Kidney (tissue), 14 donors: Measurements from ENCODE around the gene KLC1. TPM values are rescaled to one million over a fixed set of nuclear protein-coding genes. Genes with fewer than 3 reads are reported as not detected.

ENCODE experiments used
- DNase-seq, 5 donors: peaks; one replicate each; pipeline ENCODE4 v3.0.0-alpha.2; 2013 to 2020
- FAIRE-seq: peaks from 2 replicates; lab custom pipeline; 2012; peaks lifted over from hg19 to GRCh38; lab: Jason Lieb, UNC
- H3K27ac ChIP-seq, 2 donors: one replicate each; pipeline ENCODE4 v1.7.0; 2013; ENCODE audit warnings: low read depth in 2 of 2, low read length in 2 of 2, inconsistent platforms in 1 of 2
- H3K27me3 ChIP-seq: one replicate; pipeline ENCODE4 v1.7.1; 2013; ENCODE audit warnings: low read length, inconsistent platforms; ENCODE audit not compliant: control insufficient read depth, insufficient read depth
- H3K36me3 ChIP-seq, 3 donors: one replicate each; pipeline versions ENCODE4 v1.7.0 to v1.7.1; 2013; ENCODE audit warnings: low read length in 3 of 3, control low read depth in 1 of 3, inconsistent platforms in 1 of 3; ENCODE audit not compliant: insufficient read depth in 3 of 3, control insufficient read depth in 2 of 3
- H3K4me1 ChIP-seq, 3 donors: one replicate each; pipeline versions ENCODE4 v1.7.0 to v1.7.1; 2013; ENCODE audit warnings: low read length in 3 of 3, inconsistent platforms in 1 of 3, low read depth in 1 of 3; ENCODE audit not compliant: control insufficient read depth in 2 of 3, insufficient read depth in 2 of 3
- H3K4me3 ChIP-seq, 3 donors: one replicate each; pipeline versions ENCODE4 v1.7.0 to v1.8.1; 2013; ENCODE audit warnings: low read length in 3 of 3, control low read depth in 1 of 3, inconsistent platforms in 1 of 3
- H3K9ac ChIP-seq, 3 donors: one replicate each; pipeline versions ENCODE4 v1.7.0 to v1.7.1; 2013; ENCODE audit warnings: low read length in 3 of 3, control low read depth in 1 of 3, inconsistent platforms in 1 of 3
- H3K9me3 ChIP-seq, 3 donors: one replicate each; pipeline versions ENCODE4 v1.7.0 to v1.7.1; 2013; ENCODE audit warnings: low read length in 3 of 3, control low read depth in 1 of 3, inconsistent platforms in 1 of 3; ENCODE audit not compliant: control insufficient read depth in 2 of 3, insufficient read depth in 1 of 3
- intact Hi-C: fragments of 100-400 bp; cut with DNase I; formaldehyde crosslinking; loops from one replicate; pipeline ENCODE4 v1.11.1; 2022
- polyA plus RNA-seq: library from polyadenylated mRNA; stranded (reverse); fragments of 350-450 nt; fragmentation: Illumina TruSeq; extraction: RNeasy Lipid Tissue Mini Kit (QIAGEN cat#74804); gene quantifications from one replicate; pipeline ENCODE4 v1.2.3, GENCODE V29; 2014; ENCODE audit warnings: low read depth, low replicate concordance; ENCODE audit not compliant: insufficient read depth
- total RNA-seq: library from RNA; stranded (reverse); fragmentation: NEBNext Ultra II Directional; extraction: Animal tissue kit (Norgen Biotek cat#: 25700); gene quantifications from one replicate; pipeline ENCODE4 v1.2.1, GENCODE V29; 2021
- TF ChIP-seq, protein P1 (sequence below): IDR thresholded peaks from 3 replicates; pipeline ENCODE4 v1.5.1; 2012; ENCODE audit warnings: mild to moderate bottlenecking, moderate library complexity, borderline replicate concordance; ENCODE audit not compliant: insufficient read depth; ENCODE audit errors: extremely low read depth
- donor health status: control.
- donor health status: control.
- donor health status: control.
- donor health status: control.
- donor health status: control.
- donor health status: DM: yes; HTN: yes; CAD: no.
- donor health status: Normal renal cell carcinoma (clear cell type).

The KLC1 gene
- total and polyA plus RNA-seq, 2 donors from 2014 or later: 49.8 to 152 TPM

DNA sequence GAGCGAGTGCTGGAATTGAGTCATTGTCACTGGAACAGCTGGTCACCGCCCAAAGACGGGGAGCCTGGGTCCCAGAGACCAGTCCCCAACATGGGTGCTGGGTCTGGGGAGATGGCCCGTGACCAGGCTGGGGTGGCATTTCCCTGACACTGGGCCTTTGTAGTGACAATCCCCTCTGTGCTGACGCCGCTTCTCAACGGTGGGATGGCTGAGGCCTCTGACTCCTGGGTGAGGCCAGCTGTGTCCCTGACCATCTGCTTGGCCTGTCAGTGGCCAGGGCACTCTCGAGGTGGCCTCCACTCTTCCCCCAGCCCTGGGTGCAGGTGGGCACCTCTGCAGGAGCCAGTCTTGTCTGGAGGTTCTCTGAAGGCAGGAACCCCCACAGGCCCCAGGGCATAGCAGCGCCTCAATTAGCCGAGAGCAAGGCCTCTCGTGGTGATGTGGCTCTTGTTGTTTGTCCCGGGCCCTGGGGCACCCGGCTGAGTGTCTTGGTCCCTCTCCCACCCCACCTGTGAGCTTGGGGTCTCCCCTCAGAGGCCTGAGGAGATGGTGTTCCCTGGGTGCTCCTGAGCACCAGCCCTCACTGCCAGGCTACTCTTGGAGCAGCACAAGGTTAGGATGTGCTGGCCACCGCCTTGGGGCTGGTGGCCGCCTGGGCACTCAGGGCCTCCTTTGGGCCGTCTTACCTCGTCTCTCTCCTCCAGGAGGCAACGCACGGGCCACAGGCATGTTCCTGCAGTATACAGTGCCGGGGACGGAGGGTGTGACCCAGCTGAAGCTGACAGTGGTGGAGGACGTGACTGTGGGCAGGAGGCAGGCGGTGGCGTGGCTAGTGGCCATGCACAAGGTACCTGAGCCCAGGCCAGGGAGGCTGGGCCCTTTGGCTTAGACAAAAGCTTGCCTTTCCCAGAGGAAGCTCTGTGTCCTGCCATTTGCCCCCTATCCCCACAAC, 103.2 kb downstream of the KLC1 start:
- DNase-seq (peak in 1 of 5 donors; percentile 66), FAIRE-seq (no peak)
- H3K36me3 ChIP-seq: peaks cover 2 to 32% (median 6%) of the 10 kb centered on the region in 3 donors
- H3K27me3 ChIP-seq: no peaks in the 10 kb centered on the region
- H3K4me1 ChIP-seq: peaks cover 0 to 20% (median 16%) of the 10 kb centered on the region in 3 donors
- no peaks in the 10 kb centered on the region for H3K9me3 ChIP-seq
- TF ChIP-seq, protein P1, sequence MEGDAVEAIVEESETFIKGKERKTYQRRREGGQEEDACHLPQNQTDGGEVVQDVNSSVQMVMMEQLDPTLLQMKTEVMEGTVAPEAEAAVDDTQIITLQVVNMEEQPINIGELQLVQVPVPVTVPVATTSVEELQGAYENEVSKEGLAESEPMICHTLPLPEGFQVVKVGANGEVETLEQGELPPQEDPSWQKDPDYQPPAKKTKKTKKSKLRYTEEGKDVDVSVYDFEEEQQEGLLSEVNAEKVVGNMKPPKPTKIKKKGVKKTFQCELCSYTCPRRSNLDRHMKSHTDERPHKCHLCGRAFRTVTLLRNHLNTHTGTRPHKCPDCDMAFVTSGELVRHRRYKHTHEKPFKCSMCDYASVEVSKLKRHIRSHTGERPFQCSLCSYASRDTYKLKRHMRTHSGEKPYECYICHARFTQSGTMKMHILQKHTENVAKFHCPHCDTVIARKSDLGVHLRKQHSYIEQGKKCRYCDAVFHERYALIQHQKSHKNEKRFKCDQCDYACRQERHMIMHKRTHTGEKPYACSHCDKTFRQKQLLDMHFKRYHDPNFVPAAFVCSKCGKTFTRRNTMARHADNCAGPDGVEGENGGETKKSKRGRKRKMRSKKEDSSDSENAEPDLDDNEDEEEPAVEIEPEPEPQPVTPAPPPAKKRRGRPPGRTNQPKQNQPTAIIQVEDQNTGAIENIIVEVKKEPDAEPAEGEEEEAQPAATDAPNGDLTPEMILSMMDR: no peak
- no peak overlapping the region for H3K9ac ChIP-seq
- H3K27ac ChIP-seq: peak overlapping the region in 1 of 2 donors; percentile 15
- intact Hi-C loops: no loop called here
- no peak overlapping the region for H3K4me3 ChIP-seq

DNA sequence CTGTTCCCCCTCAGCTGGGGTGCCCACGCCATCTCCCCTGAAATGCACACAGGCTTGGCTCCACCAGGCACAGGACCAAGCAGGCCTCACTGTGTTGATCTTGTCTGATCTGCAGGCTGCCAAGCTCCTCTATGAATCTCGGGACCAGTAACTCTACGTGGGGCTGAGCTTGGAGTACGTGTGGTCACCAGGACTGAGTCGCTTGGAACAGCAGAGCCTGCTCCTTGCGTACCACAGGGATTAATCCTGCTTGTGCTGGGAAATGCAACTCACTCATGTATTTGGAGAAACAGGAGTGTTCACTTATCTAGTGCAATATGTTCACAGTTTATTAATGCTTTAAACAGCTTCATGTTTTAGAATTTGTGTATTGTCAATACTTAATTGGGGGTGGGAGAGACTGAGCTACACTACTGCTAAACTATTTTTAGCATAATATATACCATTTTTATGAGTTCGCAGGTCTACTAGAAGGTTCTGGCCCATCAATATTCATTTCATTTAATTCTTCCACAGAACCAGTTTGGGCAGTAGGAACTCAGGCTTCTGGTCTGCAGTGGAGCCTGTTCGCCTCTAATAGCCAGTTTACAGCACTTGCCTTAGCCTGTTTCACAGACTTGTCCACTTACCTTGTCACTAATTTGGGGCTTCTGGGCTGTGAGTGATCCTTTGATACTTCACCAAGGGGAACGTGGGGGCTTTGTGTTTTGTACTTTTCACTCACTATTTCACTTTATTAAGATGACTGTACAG, 104.0 kb downstream of the KLC1 start:
- Histone ChIP-seq H3K9me3 (no peaks in the 10 kb centered on the region), H3K36me3 (peaks cover 4 to 36% (median 8%) of the 10 kb centered on the region in 3 donors), H3K27me3 (no peaks in the 10 kb centered on the region), H3K27ac (peak overlapping the region in 1 of 2 donors; percentile 26), H3K9ac (no peak overlapping the region), H3K4me3 (no peak overlapping the region), H3K4me1 (peaks cover 0 to 23% (median 16%) of the 10 kb centered on the region in 3 donors)
- FAIRE-seq (no peak), DNase-seq (peak in 2 of 5 donors; percentile 50 to 62)
- intact Hi-C loops: no loop called here
- TF ChIP-seq, protein P1: no peak

DNA sequence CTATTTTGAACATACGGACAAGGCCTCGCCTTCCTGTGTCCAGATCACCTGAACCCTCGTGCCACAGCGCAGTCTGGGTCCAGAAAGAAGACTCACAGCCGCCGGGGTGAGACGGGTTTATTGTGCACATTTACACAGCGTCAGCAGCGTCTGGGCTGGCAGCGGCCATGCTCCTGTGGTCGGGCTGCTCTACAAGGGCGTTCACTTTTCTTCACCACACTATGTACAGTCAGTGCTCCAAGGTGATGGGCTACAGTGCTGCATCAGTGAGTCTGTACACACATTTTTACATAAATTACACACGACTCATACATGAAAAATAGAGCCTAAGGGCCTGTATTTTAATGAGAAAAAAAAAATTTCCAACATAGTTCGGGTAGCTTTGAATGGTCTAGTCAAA, 104.6 kb downstream of the KLC1 start:
- peak overlapping the region in 1 of 2 donors; percentile 26 for H3K27ac ChIP-seq
- H3K4me3 ChIP-seq: no peak overlapping the region
- H3K36me3 ChIP-seq: peaks cover 5 to 39% (median 14%) of the 10 kb centered on the region in 3 donors
- no peaks in the 10 kb centered on the region for H3K27me3 ChIP-seq
- no peaks in the 10 kb centered on the region for H3K9me3 ChIP-seq
- no peak for FAIRE-seq
- peak in 2 of 5 donors; percentile 22 to 58 for DNase-seq
- intact Hi-C loops: no loop called here
- H3K9ac ChIP-seq: no peak overlapping the region
- peaks cover 0 to 23% (median 16%) of the 10 kb centered on the region in 3 donors for H3K4me1 ChIP-seq
- TF ChIP-seq, protein P1: no peak
